H1 (cell line): ENCODE results near the gene PTN. TPM values are rescaled to one million over a fixed set of nuclear protein-coding genes. Genes with fewer than 3 reads are reported as not detected.

Experiments
- CTCF ChIA-PET: fragments of 300-600 bp; sonication (Branson Sonifier 250); formaldehyde crosslinking; loops from one replicate; lab custom pipeline; 2021; ENCODE audit not compliant: partially characterized antibody; lab: Charles Lee
- POLR2A ChIA-PET: fragments of 300-600 bp; sonication (Branson Sonifier 250); formaldehyde crosslinking; loops from one replicate; lab custom pipeline; 2021; ENCODE audit warnings: inconsistent platforms; ENCODE audit not compliant: partially characterized antibody; lab: Charles Lee
- DNase-seq, 2 experiments: peaks; one replicate each; pipeline versions ENCODE4 v3.0.0 to v3.0.0-alpha.2; 2010 to 2022; ENCODE audit warnings: low spot score in 2 of 2, low read depth in 1 of 2, mixed read lengths in 1 of 2
- FAIRE-seq: peaks from 2 replicates; lab custom pipeline; 2011; peaks lifted over from hg19 to GRCh38; lab: Jason Lieb, UNC
- H2AFZ ChIP-seq: 2 replicates; pipeline ENCODE4 v1.8.1; 2012; ENCODE audit warnings: low read length, inconsistent platforms
- H2AK5ac ChIP-seq: 2 replicates; pipeline ENCODE4 v1.6.1; 2013; ENCODE audit warnings: low read depth, low read length
- H2BK120ac ChIP-seq: replicated peaks from 2 replicates; pipeline ENCODE3; 2013; ENCODE audit warnings: low read depth, low read length, inconsistent platforms
- H2BK12ac ChIP-seq: 2 replicates; pipeline ENCODE4 v1.6.1; 2013; ENCODE audit warnings: low read depth, low read length
- H2BK15ac ChIP-seq: 2 replicates; pipeline ENCODE4 v1.6.1; 2013; ENCODE audit warnings: low read length
- H2BK20ac ChIP-seq: 2 replicates; pipeline ENCODE4 v1.6.1; 2013; ENCODE audit warnings: low read length
- H2BK5ac ChIP-seq: 2 replicates; pipeline ENCODE4 v1.6.1; 2013; ENCODE audit warnings: low read depth, low read length
- H3K14ac ChIP-seq: 2 replicates; pipeline ENCODE4 v1.6.1; 2013; ENCODE audit warnings: inconsistent platforms; ENCODE audit not compliant: insufficient read length
- H3K18ac ChIP-seq: 2 replicates; pipeline ENCODE4 v1.6.1; 2013; ENCODE audit warnings: low read length; ENCODE audit errors: extremely low read depth
- H3K23ac ChIP-seq: 2 replicates; pipeline ENCODE4 v1.6.1; 2013; ENCODE audit warnings: inconsistent platforms; ENCODE audit not compliant: insufficient read length
- H3K23me2 ChIP-seq: 2 replicates; pipeline ENCODE4 v1.6.1; 2013; ENCODE audit warnings: low read depth, low read length
- H3K27ac ChIP-seq: 2 replicates; pipeline ENCODE4 v1.6.1; 2011; ENCODE audit warnings: low read depth, low read length, inconsistent platforms
- H3K27me3 ChIP-seq, 4 experiments: replicated peaks in 1 of 4; 1 replicate in 1 of 4; 2 replicates in 3 of 4; pipeline versions ENCODE4 v1.6.1 to v1.8.1; 2011 to 2013; ENCODE audit warnings: low read length in 3 of 4, mild to moderate bottlenecking in 3 of 4, inconsistent platforms in 2 of 4, mixed read lengths in 2 of 4, moderate library complexity in 1 of 4; ENCODE audit not compliant: control insufficient read depth in 3 of 4, insufficient read depth in 3 of 4; ENCODE audit errors: extremely low read depth in 1 of 4
- H3K36me3 ChIP-seq, 4 experiments: 2 replicates each; pipeline versions ENCODE4 v1.6.1 to v1.8.1; 2011 to 2013; ENCODE audit warnings: mild to moderate bottlenecking in 4 of 4, low read length in 3 of 4, moderate library complexity in 2 of 4, control low read depth in 1 of 4, inconsistent platforms in 1 of 4; ENCODE audit not compliant: insufficient read depth in 4 of 4, control insufficient read depth in 2 of 4
- H3K4ac ChIP-seq: replicated peaks from 2 replicates; pipeline ENCODE3; 2013; ENCODE audit warnings: low read length, low read depth, mixed read lengths, inconsistent platforms; ENCODE audit not compliant: insufficient read length
- H3K4me1 ChIP-seq, 4 experiments: replicated peaks in 1 of 4; 1 replicate in 1 of 4; 2 replicates in 3 of 4; pipeline versions ENCODE4 v1.6.1 to v1.8.1; 2011 to 2013; ENCODE audit warnings: low read length in 3 of 4, inconsistent platforms in 2 of 4, mixed read lengths in 1 of 4; ENCODE audit not compliant: insufficient read depth in 4 of 4, control insufficient read depth in 3 of 4
- H3K4me2 ChIP-seq, 2 experiments: 2 replicates each; pipeline versions ENCODE4 v1.6.1 to v1.8.1; 2011 to 2013; ENCODE audit warnings: low read depth in 2 of 2, low read length in 2 of 2, control low read depth in 1 of 2, inconsistent platforms in 1 of 2, mild to moderate bottlenecking in 1 of 2; ENCODE audit not compliant: insufficient read depth in 1 of 2
- H3K4me3 ChIP-seq, 4 experiments: fragments of 200-600, 300-600 bp in 1 of 4; sonication (generic), shearing (Covaris generic), sonication (Bioruptor Twin) in 1 of 4; 2 replicates each; pipeline versions ENCODE4 v1.5.1 to v1.8.1; 2011 to 2016; ENCODE audit warnings: low read length in 4 of 4, low read depth in 3 of 4, control low read depth in 2 of 4, inconsistent platforms in 2 of 4, mild to moderate bottlenecking in 2 of 4, mixed read lengths in 1 of 4, moderate library complexity in 1 of 4; ENCODE audit not compliant: insufficient read depth in 2 of 4; ENCODE audit errors: extremely low read depth in 1 of 4
- H3K56ac ChIP-seq: replicated peaks from 2 replicates; pipeline ENCODE3; 2013; ENCODE audit warnings: low read depth, mild to moderate bottlenecking, mixed read lengths, low read length, inconsistent platforms; ENCODE audit not compliant: insufficient read length
- H3K79me1 ChIP-seq: 2 replicates; pipeline ENCODE4 v1.6.1; 2013; ENCODE audit warnings: low read depth, low read length, control low read depth
- H3K79me2 ChIP-seq, 2 experiments: 2 replicates each; pipeline versions ENCODE4 v1.6.1 to v1.8.1; 2012 to 2013; ENCODE audit warnings: low read length in 2 of 2, mild to moderate bottlenecking in 2 of 2, inconsistent platforms in 1 of 2; ENCODE audit not compliant: insufficient read depth in 2 of 2, control insufficient read depth in 1 of 2
- H3K9ac ChIP-seq, 4 experiments: replicated peaks in 1 of 4; 1 replicate in 1 of 4; 2 replicates in 3 of 4; pipeline versions ENCODE4 v1.6.1 to v1.8.1; 2011 to 2013; ENCODE audit warnings: low read depth in 3 of 4, low read length in 3 of 4, control low read depth in 2 of 4, mild to moderate bottlenecking in 2 of 4, moderate library complexity in 2 of 4, inconsistent platforms in 1 of 4; ENCODE audit errors: extremely low read depth in 1 of 4
- H3K9me3 ChIP-seq, 2 experiments: 2 replicates each; pipeline versions ENCODE4 v1.6.1 to v1.8.1; 2012 to 2013; ENCODE audit warnings: mild to moderate bottlenecking in 2 of 2, moderate library complexity in 2 of 2, control low read depth in 1 of 2, inconsistent platforms in 1 of 2, low read depth in 1 of 2, low read length in 1 of 2, mixed read lengths in 1 of 2; ENCODE audit not compliant: insufficient read depth in 2 of 2
- H4K20me1 ChIP-seq, 2 experiments: replicated peaks in 1 of 2; 2 replicates each; pipeline versions ENCODE3 to v1.8.1; 2011 to 2013; ENCODE audit warnings: inconsistent platforms in 2 of 2, low read length in 2 of 2, mild to moderate bottlenecking in 1 of 2; ENCODE audit not compliant: insufficient read depth in 2 of 2, control insufficient read depth in 1 of 2
- H4K5ac ChIP-seq: 2 replicates; pipeline ENCODE4 v1.6.1; 2013; ENCODE audit warnings: low read length, low read depth, mixed read lengths, inconsistent platforms; ENCODE audit not compliant: insufficient read length
- H4K8ac ChIP-seq: 2 replicates; pipeline ENCODE4 v1.8.0; 2013; ENCODE audit warnings: mild to moderate bottlenecking, moderate library complexity, low read length, inconsistent platforms; ENCODE audit not compliant: insufficient read depth; ENCODE audit errors: extremely low read depth
- H4K91ac ChIP-seq: replicated peaks from 2 replicates; pipeline ENCODE3; 2013; ENCODE audit warnings: low read length, mixed read lengths, inconsistent platforms; ENCODE audit not compliant: insufficient read length
- BRCA1 ChIP-seq: IDR thresholded peaks from 2 replicates; pipeline ENCODE4 v1.6.1; 2012; ENCODE audit warnings: low read depth, low read length, improper control_type of control experiment
- KDM4A ChIP-seq: IDR thresholded peaks from one replicate; pipeline ENCODE4 v1.7.1; 2012; ENCODE audit warnings: low read depth, mild to moderate bottlenecking, moderate library complexity, low read length, inconsistent platforms; ENCODE audit not compliant: severe bottlenecking
- NRF1 ChIP-seq: IDR thresholded peaks from 2 replicates; pipeline ENCODE4 v1.6.1; 2011; ENCODE audit warnings: mild to moderate bottlenecking, low read depth, low read length, improper control_type of control experiment
- RBBP5 ChIP-seq: IDR thresholded peaks from 2 replicates; pipeline ENCODE4 v1.7.1; 2012; ENCODE audit warnings: low read depth, mild to moderate bottlenecking, inconsistent platforms, low read length, moderate library complexity, borderline replicate concordance
- SRF ChIP-seq: IDR thresholded peaks from 2 replicates; pipeline ENCODE4 v1.6.1; 2011; ENCODE audit warnings: mild to moderate bottlenecking, low read depth, low read length, moderate library complexity
- TAF1 ChIP-seq: IDR thresholded peaks from 2 replicates; pipeline ENCODE4 v1.6.1; 2011; ENCODE audit warnings: mild to moderate bottlenecking, low read depth, low read length
- WGBS, 2 experiments: shearing (Covaris generic) in 1 of 2; methylation state at CpG; one replicate each; pipeline versions ENCODE4 v1.1.6 to v1.1.7; 2013 to 2015; ENCODE audit warnings: low lambda C conversion rate in 2 of 2, mixed read lengths in 2 of 2, inconsistent platforms in 1 of 2, low coverage in 1 of 2, missing lambda C conversion rate in 1 of 2; ENCODE audit not compliant: insufficient replicate concordance in 2 of 2, insufficient coverage in 1 of 2, insufficient read length in 1 of 2; ENCODE audit errors: extremely low coverage in 1 of 2, missing lambda C conversion rate in 1 of 2; 5-methylcytosine and 5-hydroxymethylcytosine counted together
- polyA plus RNA-seq, 7 experiments: library from polyadenylated mRNA; depleted of rRNA in 3 of 7; stranded (reverse) in 5 of 7; unstranded in 2 of 7; fragments of >200 nt in 5 of 7; fragments of 200-250 nt in 2 of 7; gene quantifications; 1 replicate in 5 of 7; 2 replicates in 1 of 7; 4 replicates in 1 of 7; pipeline versions ENCODE4 v1.2.1 to v1.2.3, GENCODE V29; 2011 to 2013; ENCODE audit warnings: missing spikeins in 2 of 7, mixed read lengths in 2 of 7
- total RNA-seq: library from RNA; stranded (reverse); fragmentation: NEBNext Ultra II Directional; extraction: Animal tissue kit (Norgen Biotek cat#: 25700); gene quantifications from 2 replicates; pipeline ENCODE4 v1.2.1, GENCODE V29; 2021

Gene PTN
- total and polyA plus RNA-seq, 2 of the 8 experiments (the other 6 are each of a cell fraction or from before 2014, with no cell fraction given): 23.1 to 27.8 TPM

DNA sequence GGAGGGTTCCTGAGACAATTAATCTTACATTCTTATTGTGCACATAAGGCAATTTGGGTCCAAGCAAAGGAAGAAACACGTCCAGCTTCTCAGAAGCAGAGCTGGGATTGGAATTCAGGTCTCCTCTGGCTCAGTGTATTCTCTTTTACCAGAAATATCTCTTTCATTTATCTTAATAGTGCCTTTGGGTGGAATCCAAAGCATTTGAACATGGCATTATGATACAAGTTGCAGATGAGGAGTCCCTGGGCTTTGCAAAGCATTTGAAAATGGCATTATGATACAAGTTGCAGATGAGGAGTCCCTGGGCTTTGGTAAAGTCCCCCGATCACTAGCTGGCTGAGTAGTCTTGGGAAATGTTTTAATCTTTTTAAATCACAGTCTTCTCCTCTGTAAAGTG lies 30.0 kb upstream of the PTN start:
- Histone ChIP-seq H3K23me2 (no peaks in the 10 kb centered on the region), H3K18ac (no peak overlapping the region), H3K27ac (no peak overlapping the region), H3K56ac (no peak overlapping the region), H2BK5ac (no peak overlapping the region), H3K14ac (no peak overlapping the region), H3K79me1 (no peaks in the 10 kb centered on the region), H4K8ac (no peak overlapping the region), H3K79me2 (no peaks in the 10 kb centered on the region), H3K4ac (no peak overlapping the region), H3K9ac (no peak overlapping the region), H3K27me3 (no peaks in the 10 kb centered on the region), H4K20me1 (no peaks in the 10 kb centered on the region), H2BK15ac (no peak overlapping the region), H3K9me3 (no peaks in the 10 kb centered on the region; a peak in 1 of 4 replicates), H3K4me1 (no peaks in the 10 kb centered on the region), H3K4me3 (no peak overlapping the region), H2AK5ac (no peak overlapping the region), H3K4me2 (no peak overlapping the region), H4K5ac (no peak overlapping the region), H2BK20ac (no peak overlapping the region), H3K23ac (no peak overlapping the region), H3K36me3 (no peaks in the 10 kb centered on the region), H4K91ac (no peak overlapping the region), H2BK12ac (no peak overlapping the region), H2BK120ac (no peak overlapping the region), H2AFZ (0 out of 2 replicates have a peak overlapping the region, but pooled peaks have one; percentile 6)
- no peak for DNase-seq
- no peak for FAIRE-seq
- TF ChIP-seq TAF1 (no peak), BRCA1 (no peak), NRF1 (no peak), KDM4A (no peak), SRF (no peak), RBBP5 (no peak)
- ChIA-PET CTCF (interaction anchor here (1.5 kb wide), 1 partner anchor 29 kb away, joined by 3 read pairs; no protein-coding TSS in a partner anchor), POLR2A (no interaction called here)
- 81% methylated on average over 2 of the region's 2 CpGs; no CpG with 5 or more reads in 1 of the 2 experiments for WGBS, 2 experiments
